Neural cell (in vitro differentiated cells): Measurements from ENCODE around the gene PRTFDC1. TPM values are rescaled to one million over a fixed set of nuclear protein-coding genes. Genes with fewer than 3 reads are reported as not detected.

Experiments used
- H2AFZ ChIP-seq: fragments of 200-600, 300-800 bp; sonication (generic), shearing (Covaris generic); 2 replicates; pipeline ENCODE4 v1.6.0; 2014; ENCODE audit warnings: low read depth, mild to moderate bottlenecking, antibody characterized with exemption, low read length, moderate library complexity
- H3F3A ChIP-seq: fragments of 200-600 bp; shearing (Covaris generic); 2 replicates; pipeline ENCODE4 v1.6.1; 2016; ENCODE audit warnings: mild to moderate bottlenecking, moderate library complexity, mixed read lengths, antibody characterized with exemption, low read length; ENCODE audit not compliant: insufficient read depth, poor library complexity, severe bottlenecking
- H3K27ac ChIP-seq: fragments of 200-600, 300-800 bp; sonication (generic), shearing (Covaris generic); 2 replicates; pipeline ENCODE4 v1.5.1; 2014; ENCODE audit warnings: mild to moderate bottlenecking, low read length, moderate library complexity
- H3K27me3 ChIP-seq: fragments of 300-800, 200-600 bp; sonication (generic), shearing (Covaris generic); 2 replicates; pipeline ENCODE4 v1.6.0; 2014; ENCODE audit warnings: mild to moderate bottlenecking, low read depth, low read length, moderate library complexity; ENCODE audit not compliant: insufficient read depth
- H3K36me3 ChIP-seq: fragments of 300-800, 200-600 bp; sonication (generic), shearing (Covaris generic); 2 replicates; pipeline ENCODE4 v1.5.1; 2014; ENCODE audit warnings: mild to moderate bottlenecking, antibody characterized with exemption, low read length, moderate library complexity; ENCODE audit not compliant: insufficient read depth
- H3K4me2 ChIP-seq: fragments of 300-800, 200-600 bp; sonication (generic), shearing (Covaris generic); 2 replicates; pipeline ENCODE4 v1.6.0; 2014; ENCODE audit warnings: mild to moderate bottlenecking, low read length
- H3K4me3 ChIP-seq: fragments of 300-800, 200-600 bp; sonication (generic), shearing (Covaris generic); 2 replicates; pipeline ENCODE4 v1.5.1; 2014; ENCODE audit warnings: mild to moderate bottlenecking, low read length, moderate library complexity
- H3K79me2 ChIP-seq: fragments of 200-600 bp; shearing (Covaris generic); replicated peaks from 2 replicates; pipeline ENCODE4 v1.6.0; 2014; ENCODE audit warnings: mild to moderate bottlenecking, low read length, moderate library complexity; ENCODE audit not compliant: insufficient read depth
- H3K9ac ChIP-seq: fragments of 300-800, 200-600 bp; sonication (generic), shearing (Covaris generic); 2 replicates; pipeline ENCODE4 v1.6.1; 2016; ENCODE audit warnings: mild to moderate bottlenecking, low read length, mixed read lengths
- H3K9me2 ChIP-seq: fragments of 200-600 bp; shearing (Covaris generic); 2 replicates; pipeline ENCODE4 v1.6.1; 2016; ENCODE audit warnings: mild to moderate bottlenecking, low read length, mixed read lengths; ENCODE audit not compliant: insufficient read depth
- H3K9me3 ChIP-seq: fragments of 200-600, 300-800 bp; sonication (generic), shearing (Covaris generic); 2 replicates; pipeline ENCODE4 v1.6.1; 2016; ENCODE audit warnings: mild to moderate bottlenecking, mixed run types, low read length, moderate library complexity, mixed read lengths
- H4K20me1 ChIP-seq: fragments of 200-600 bp; shearing (Covaris generic); 2 replicates; pipeline ENCODE4 v1.6.1; 2016; ENCODE audit warnings: mild to moderate bottlenecking, mixed run types; ENCODE audit not compliant: insufficient read depth
- CTCF ChIP-seq: fragments of 450-650 bp; IDR thresholded peaks from 2 replicates; pipeline ENCODE4 v1.5.1; 2014; ENCODE audit warnings: antibody characterized with exemption, mild to moderate bottlenecking, moderate library complexity; ENCODE audit not compliant: poor library complexity, severe bottlenecking
- EP300 ChIP-seq: fragments of 450-650 bp; conservative IDR thresholded peaks from 2 replicates; pipeline ENCODE4 v1.6.1; 2014; ENCODE audit warnings: antibody characterized with exemption, mild to moderate bottlenecking, moderate library complexity; ENCODE audit not compliant: poor library complexity, severe bottlenecking
- EZH2 ChIP-seq: fragments of 200-600, 300-800 bp; shearing (Covaris generic), sonication (generic); IDR thresholded peaks from 2 replicates; pipeline ENCODE4 v1.6.1; 2014; ENCODE audit warnings: antibody characterized with exemption, low read length, borderline replicate concordance, mild to moderate bottlenecking; ENCODE audit not compliant: insufficient read depth, poor library complexity, severe bottlenecking
- MXI1 ChIP-seq: fragments of 450-650 bp; conservative IDR thresholded peaks from 2 replicates; pipeline ENCODE4 v1.6.1; 2014; ENCODE audit warnings: antibody characterized with exemption, mild to moderate bottlenecking; ENCODE audit not compliant: poor library complexity, severe bottlenecking
- POLR2AphosphoS5 ChIP-seq: IDR thresholded peaks from 2 replicates; pipeline ENCODE4 v1.6.1; 2012
- RAD21 ChIP-seq: fragments of 450-650 bp; conservative IDR thresholded peaks from 2 replicates; pipeline ENCODE4 v1.6.1; 2014; ENCODE audit warnings: antibody characterized with exemption, mild to moderate bottlenecking, moderate library complexity
- REST ChIP-seq: IDR thresholded peaks from 2 replicates; pipeline ENCODE4 v1.6.1; 2012; ENCODE audit warnings: borderline replicate concordance
- SMC3 ChIP-seq: fragments of 450-650 bp; conservative IDR thresholded peaks from 2 replicates; pipeline ENCODE4 v1.6.1; 2014; ENCODE audit warnings: antibody characterized with exemption, mild to moderate bottlenecking, moderate library complexity; ENCODE audit not compliant: poor library complexity
- TAF1 ChIP-seq: IDR thresholded peaks from 2 replicates; pipeline ENCODE4 v1.6.1; 2012; ENCODE audit warnings: low read depth
- polyA plus RNA-seq: library from polyadenylated mRNA; depleted of rRNA; stranded (reverse); fragments of >200 nt; gene quantifications from 2 replicates; pipeline ENCODE4 v1.2.3, GENCODE V29; 2014

The PRTFDC1 gene
- polyA plus RNA-seq, 1 donor from 2014 or later = 3.4 TPM

- TF ChIP-seq EZH2 (no peak), POLR2AphosphoS5 (no peak), RAD21 (no peak), REST (no peak), TAF1 (no peak), MXI1 (no peak), SMC3 (no peak), CTCF (no peak), EP300 (no peak)
- Histone ChIP-seq H3K9me3 (no peaks in the 10 kb centered on the region), H3K27me3 (no peaks in the 10 kb centered on the region), H3K9me2 (no peaks in the 10 kb centered on the region), H3K4me2 (no peak overlapping the region), H3K9ac (no peak overlapping the region), H3F3A (no peaks in the 10 kb centered on the region), H3K79me2 (no peaks in the 10 kb centered on the region), H2AFZ (no peak overlapping the region), H4K20me1 (no peaks in the 10 kb centered on the region), H3K4me3 (no peak overlapping the region), H3K27ac (no peak overlapping the region), H3K36me3 (no peaks in the 10 kb centered on the region)
Observed at GRCh38 chr10:24814568-24815313, 137.7 kb downstream of the PRTFDC1 start.

- H3K36me3 ChIP-seq = no peaks in the 10 kb centered on the region
- H3K27ac ChIP-seq = no peak overlapping the region
- H3K79me2 ChIP-seq = no peaks in the 10 kb centered on the region
- H3F3A ChIP-seq = no peaks in the 10 kb centered on the region
- H3K27me3 ChIP-seq = no peaks in the 10 kb centered on the region
- no peaks in the 10 kb centered on the region for H4K20me1 ChIP-seq
- no peaks in the 10 kb centered on the region for H3K9me3 ChIP-seq
- TF ChIP-seq POLR2AphosphoS5 = no peak
- no peak for TF ChIP-seq MXI1
- no peak for TF ChIP-seq REST
- no peak overlapping the region for H2AFZ ChIP-seq
- no peak overlapping the region for H3K4me2 ChIP-seq
- no peaks in the 10 kb centered on the region for H3K9me2 ChIP-seq
- H3K9ac ChIP-seq = no peak overlapping the region
- no peak overlapping the region for H3K4me3 ChIP-seq
Observed at GRCh38 chr10:24813856-24814255, 138.6 kb downstream of the PRTFDC1 start.
